HG03460 (cell line): ENCODE results near the gene PDK1.
"Not testable (repeated sequence)": the region's sequence is repeated elsewhere in the genome, so short reads cannot be mapped to it uniquely, and the experiment has no call there.

Experiments used
- ATAC-seq: cut with Tn5 transposase; IDR thresholded peaks from one replicate; pipeline ENCODE4 v1.9.1; 2021; ENCODE audit not compliant: unreplicated experiment

Gene PDK1

GRCh38 chr2:172555522-172556283, at the start of gene PDK1:
PDK1 (plus strand) TSS chr2:172556090; CDS start chr2:172556151, 61 bp downstream.
- peak; percentile 78 for ATAC-seq

- no peak for ATAC-seq
Observed at GRCh38 chr2:172507199-172507598, 48.7 kb upstream of the PDK1 start.

- ATAC-seq: no peak
Observed at GRCh38 chr2:172510088-172510487, 45.8 kb upstream of the PDK1 start.

- no peak for ATAC-seq
Observed at GRCh38 chr2:172510548-172510947, 45.3 kb upstream of the PDK1 start.

GRCh38 chr2:172512810-172513523, 42.9 kb upstream of the PDK1 start:
- ATAC-seq: no peak

- no peak for ATAC-seq
Observed at GRCh38 chr2:172513524-172513900, 42.4 kb upstream of the PDK1 start.

- no peak for ATAC-seq
Observed at GRCh38 chr2:172513935-172514586, 41.8 kb upstream of the PDK1 start.

GRCh38 chr2:172516299-172516698, 39.6 kb upstream of the PDK1 start:
- ATAC-seq: no peak

- no peak for ATAC-seq
Observed at GRCh38 chr2:172518995-172519394, 36.9 kb upstream of the PDK1 start.

GRCh38 chr2:172525601-172526000, 30.3 kb upstream of the PDK1 start:
- ATAC-seq: no peak

- no peak for ATAC-seq
Observed at GRCh38 chr2:172531309-172531708, 24.6 kb upstream of the PDK1 start.

- ATAC-seq: not testable (repeated sequence)
Observed at GRCh38 chr2:172532461-172532860, 23.4 kb upstream of the PDK1 start.

GRCh38 chr2:172533687-172534086, 22.2 kb upstream of the PDK1 start:
- ATAC-seq: no peak

- no peak for ATAC-seq
Observed at GRCh38 chr2:172535119-172535518, 20.8 kb upstream of the PDK1 start.

GRCh38 chr2:172537851-172538250, 18.0 kb upstream of the PDK1 start:
- not testable (repeated sequence) for ATAC-seq

GRCh38 chr2:172539767-172540166, 16.1 kb upstream of the PDK1 start:
- ATAC-seq: no peak

GRCh38 chr2:172540421-172540820, 15.5 kb upstream of the PDK1 start:
- no peak for ATAC-seq

- ATAC-seq: no peak
Observed at GRCh38 chr2:172545408-172546075, 10.3 kb upstream of the PDK1 start.

GRCh38 chr2:172549131-172549530, 6.8 kb upstream of the PDK1 start:
- ATAC-seq: no peak

- not testable (repeated sequence) for ATAC-seq
Observed at GRCh38 chr2:172549802-172550201, 6.1 kb upstream of the PDK1 start.

- ATAC-seq: no peak
Observed at GRCh38 chr2:172550419-172550818, 5.5 kb upstream of the PDK1 start.
